ENCODE data around the gene UBE3D. TPM values are rescaled to one million over a fixed set of nuclear protein-coding genes. Genes with fewer than 3 reads are reported as not detected.

Gene UBE3D
- total RNA-seq, 1 donor from 2014 or later = 2.5 TPM

DNA sequence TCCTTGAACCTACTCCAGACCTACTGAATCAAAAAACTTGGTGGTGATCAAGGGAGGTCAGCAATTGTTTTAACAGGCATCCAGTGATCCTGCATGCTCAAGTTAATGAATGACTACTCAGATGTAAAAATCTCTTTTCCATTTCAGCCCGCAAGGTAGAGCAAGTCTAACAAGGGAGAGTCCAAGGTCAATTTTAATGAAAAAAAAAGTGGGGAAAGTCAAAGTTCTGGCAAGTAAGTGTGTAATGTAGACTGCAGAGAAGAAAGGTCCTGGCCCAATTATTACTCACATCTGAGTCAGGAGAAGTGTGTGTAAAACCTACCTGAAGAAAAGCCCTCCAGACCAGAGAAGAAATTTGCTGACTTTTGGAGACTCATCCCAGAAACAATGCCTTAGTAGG lies 193.5 kb downstream of the UBE3D start:
- H3K4me1 ChIP-seq = no peaks in the 10 kb centered on the region
- H3K9me3 ChIP-seq (replicated peaks) = no peaks in the 10 kb centered on the region
- no peak overlapping the region for H3K27ac ChIP-seq (replicated peaks)
- intact Hi-C loops (cut with micrococcal nuclease) = no loop called here
- H3K4me3 ChIP-seq = no peak overlapping the region
- no peaks in the 10 kb centered on the region for H3K36me3 ChIP-seq
- TF ChIP-seq, protein P1, sequence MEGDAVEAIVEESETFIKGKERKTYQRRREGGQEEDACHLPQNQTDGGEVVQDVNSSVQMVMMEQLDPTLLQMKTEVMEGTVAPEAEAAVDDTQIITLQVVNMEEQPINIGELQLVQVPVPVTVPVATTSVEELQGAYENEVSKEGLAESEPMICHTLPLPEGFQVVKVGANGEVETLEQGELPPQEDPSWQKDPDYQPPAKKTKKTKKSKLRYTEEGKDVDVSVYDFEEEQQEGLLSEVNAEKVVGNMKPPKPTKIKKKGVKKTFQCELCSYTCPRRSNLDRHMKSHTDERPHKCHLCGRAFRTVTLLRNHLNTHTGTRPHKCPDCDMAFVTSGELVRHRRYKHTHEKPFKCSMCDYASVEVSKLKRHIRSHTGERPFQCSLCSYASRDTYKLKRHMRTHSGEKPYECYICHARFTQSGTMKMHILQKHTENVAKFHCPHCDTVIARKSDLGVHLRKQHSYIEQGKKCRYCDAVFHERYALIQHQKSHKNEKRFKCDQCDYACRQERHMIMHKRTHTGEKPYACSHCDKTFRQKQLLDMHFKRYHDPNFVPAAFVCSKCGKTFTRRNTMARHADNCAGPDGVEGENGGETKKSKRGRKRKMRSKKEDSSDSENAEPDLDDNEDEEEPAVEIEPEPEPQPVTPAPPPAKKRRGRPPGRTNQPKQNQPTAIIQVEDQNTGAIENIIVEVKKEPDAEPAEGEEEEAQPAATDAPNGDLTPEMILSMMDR (IDR thresholded peaks at IDR 0.05; ENCODE audit: borderline replicate concordance) = no peak
- H3K27me3 ChIP-seq (ENCODE audit: low read depth) = no peaks in the 10 kb centered on the region
- no peak for DNase-seq

DNA sequence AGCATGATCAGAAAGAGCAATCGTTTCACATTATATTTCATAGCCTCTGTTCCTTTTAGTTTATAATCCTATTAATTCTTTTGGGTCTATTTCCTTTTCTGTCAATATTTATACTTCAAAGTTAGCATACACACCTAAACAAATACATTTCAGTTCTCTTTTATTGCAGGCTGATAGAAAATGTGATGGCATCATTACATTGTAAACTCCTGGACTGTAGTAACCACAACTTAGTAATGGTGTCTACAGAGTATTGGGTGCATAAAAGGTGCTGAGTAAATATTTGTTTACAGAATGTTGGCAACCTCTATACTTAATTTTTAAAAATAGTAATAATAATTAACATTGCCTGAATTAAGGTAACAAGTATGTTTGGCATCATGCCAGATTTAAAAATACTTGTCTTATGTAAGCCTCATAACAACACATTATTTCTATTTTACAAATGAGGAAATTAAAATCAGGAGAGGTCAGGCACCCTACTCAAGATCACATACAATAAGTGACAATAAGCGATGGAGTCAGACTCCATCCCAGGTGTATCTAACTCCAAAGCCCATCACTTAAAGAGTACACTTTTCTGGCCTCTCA lies 195.0 kb downstream of the UBE3D start:
- TF ChIP-seq, protein P1 (IDR thresholded peaks at IDR 0.05; ENCODE audit: borderline replicate concordance) = no peak
- no peak overlapping the region for H3K4me3 ChIP-seq
- intact Hi-C loops (cut with micrococcal nuclease) = no loop called here
- H3K27me3 ChIP-seq (ENCODE audit: low read depth) = no peaks in the 10 kb centered on the region
- H3K4me1 ChIP-seq = no peaks in the 10 kb centered on the region
- H3K36me3 ChIP-seq = no peaks in the 10 kb centered on the region
- no peak overlapping the region for H3K27ac ChIP-seq (replicated peaks)
- no peaks in the 10 kb centered on the region for H3K9me3 ChIP-seq (replicated peaks)
- no peak for DNase-seq

DNA sequence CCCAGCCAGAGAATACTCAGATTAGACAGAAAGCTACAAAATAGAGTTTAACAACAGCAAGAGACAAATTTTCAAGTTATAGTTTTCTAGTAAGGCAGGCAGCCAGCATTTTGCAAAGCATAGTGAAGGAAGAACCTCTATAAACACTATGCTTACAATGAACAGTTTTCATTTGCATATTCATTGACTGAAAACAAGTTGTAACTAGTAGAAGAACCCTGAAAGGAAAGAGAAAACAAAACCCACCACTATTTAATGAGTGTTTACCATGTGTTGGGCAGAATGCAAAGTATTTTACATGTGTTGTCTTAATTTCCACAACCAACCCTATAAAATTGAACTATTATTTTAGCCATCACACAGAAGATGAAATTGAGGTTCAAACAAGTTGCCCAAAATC lies 196.1 kb downstream of the UBE3D start:
- H3K27me3 ChIP-seq (ENCODE audit: low read depth) = no peaks in the 10 kb centered on the region
- H3K4me1 ChIP-seq = no peaks in the 10 kb centered on the region
- H3K9me3 ChIP-seq (replicated peaks) = no peaks in the 10 kb centered on the region
- H3K27ac ChIP-seq (replicated peaks) = no peak overlapping the region
- intact Hi-C loops (cut with micrococcal nuclease) = no loop called here
- H3K36me3 ChIP-seq = no peaks in the 10 kb centered on the region
- TF ChIP-seq, protein P1 (IDR thresholded peaks at IDR 0.05; ENCODE audit: borderline replicate concordance) = no peak
- DNase-seq = no peak
- no peak overlapping the region for H3K4me3 ChIP-seq

DNA sequence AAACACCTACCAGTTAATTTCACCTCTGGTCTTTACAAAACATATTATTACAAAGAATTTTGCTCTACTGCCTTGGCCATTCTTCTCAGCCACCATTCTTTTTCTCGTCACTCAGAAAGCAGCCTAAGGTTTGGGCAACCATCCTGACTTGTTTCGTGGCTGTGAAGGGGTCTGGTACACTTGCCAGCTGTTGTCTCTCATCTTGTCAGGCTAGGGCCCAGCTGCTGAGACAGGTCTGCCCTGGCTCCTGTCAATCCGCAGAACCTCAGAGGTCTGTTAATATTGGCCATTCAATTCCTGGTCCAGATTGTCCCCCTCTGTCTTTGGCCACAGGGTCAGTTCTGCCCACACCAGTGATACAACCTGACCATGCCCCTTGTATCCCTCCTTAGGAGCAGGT lies 197.7 kb downstream of the UBE3D start:
- Histone ChIP-seq H3K4me3 (no peak overlapping the region), H3K36me3 (no peaks in the 10 kb centered on the region), H3K9me3 (replicated peaks) (peaks cover 7% of the 10 kb centered on the region), H3K4me1 (no peaks in the 10 kb centered on the region), H3K27ac (replicated peaks) (no peak overlapping the region), H3K27me3 (ENCODE audit: low read depth) (no peaks in the 10 kb centered on the region)
- intact Hi-C loops (cut with micrococcal nuclease) = no loop called here
- no peak for DNase-seq
- TF ChIP-seq, protein P1 (IDR thresholded peaks at IDR 0.05; ENCODE audit: borderline replicate concordance) = no peak

DNA sequence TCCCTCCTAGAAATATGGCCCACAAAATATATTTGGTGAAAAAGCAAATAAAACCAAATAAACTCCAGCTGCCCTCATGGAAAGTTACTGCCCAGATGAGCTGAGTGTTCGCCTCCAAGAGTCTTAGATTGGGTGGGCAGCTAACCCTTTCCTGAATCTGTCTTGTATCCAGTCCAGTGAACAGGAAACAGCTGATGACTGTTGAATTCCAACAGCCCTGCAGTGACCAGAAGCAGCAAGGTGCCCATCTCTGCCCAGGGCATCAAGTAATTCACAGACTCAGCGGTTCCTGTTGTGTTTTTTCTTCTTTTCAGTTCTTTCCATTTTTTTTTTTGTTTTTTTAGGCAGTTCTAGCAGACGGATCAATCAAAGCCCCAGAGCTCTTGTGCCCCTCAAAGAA lies 199.2 kb downstream of the UBE3D start:
- TF ChIP-seq, protein P1 (IDR thresholded peaks at IDR 0.05; ENCODE audit: borderline replicate concordance) = no peak
- no peaks in the 10 kb centered on the region for H3K27me3 ChIP-seq (ENCODE audit: low read depth)
- no peak overlapping the region for H3K4me3 ChIP-seq
- intact Hi-C loops (cut with micrococcal nuclease) = no loop called here
- no peaks in the 10 kb centered on the region for H3K36me3 ChIP-seq
- DNase-seq = no peak
- peaks cover 9% of the 10 kb centered on the region for H3K9me3 ChIP-seq (replicated peaks)
- H3K4me1 ChIP-seq = no peaks in the 10 kb centered on the region
- no peak overlapping the region for H3K27ac ChIP-seq (replicated peaks)
